Measurements from ENCODE around the gene ANGEL2. TPM values are rescaled to one million over a fixed set of nuclear protein-coding genes. Genes with fewer than 3 reads are reported as not detected.

The ANGEL2 gene
- total RNA-seq, 1 donor from 2014 or later, result 36.8 TPM

- TF ChIP-seq, protein P1, sequence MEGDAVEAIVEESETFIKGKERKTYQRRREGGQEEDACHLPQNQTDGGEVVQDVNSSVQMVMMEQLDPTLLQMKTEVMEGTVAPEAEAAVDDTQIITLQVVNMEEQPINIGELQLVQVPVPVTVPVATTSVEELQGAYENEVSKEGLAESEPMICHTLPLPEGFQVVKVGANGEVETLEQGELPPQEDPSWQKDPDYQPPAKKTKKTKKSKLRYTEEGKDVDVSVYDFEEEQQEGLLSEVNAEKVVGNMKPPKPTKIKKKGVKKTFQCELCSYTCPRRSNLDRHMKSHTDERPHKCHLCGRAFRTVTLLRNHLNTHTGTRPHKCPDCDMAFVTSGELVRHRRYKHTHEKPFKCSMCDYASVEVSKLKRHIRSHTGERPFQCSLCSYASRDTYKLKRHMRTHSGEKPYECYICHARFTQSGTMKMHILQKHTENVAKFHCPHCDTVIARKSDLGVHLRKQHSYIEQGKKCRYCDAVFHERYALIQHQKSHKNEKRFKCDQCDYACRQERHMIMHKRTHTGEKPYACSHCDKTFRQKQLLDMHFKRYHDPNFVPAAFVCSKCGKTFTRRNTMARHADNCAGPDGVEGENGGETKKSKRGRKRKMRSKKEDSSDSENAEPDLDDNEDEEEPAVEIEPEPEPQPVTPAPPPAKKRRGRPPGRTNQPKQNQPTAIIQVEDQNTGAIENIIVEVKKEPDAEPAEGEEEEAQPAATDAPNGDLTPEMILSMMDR (IDR thresholded peaks at IDR 0.05; ENCODE audit: insufficient read depth, low read length, poor library complexity, severe bottlenecking), result no peak
- no peak for DNase-seq (ENCODE audit: low read depth)
Measured at GRCh38 chr1:212951126-212951946, 64.3 kb downstream of the ANGEL2 start.

GRCh38 chr1:212950243-212951125 lies 65.2 kb downstream of the ANGEL2 start, which contains the start of gene VASH2:
Gene VASH2 (plus strand): TSS chr1:212950541. CDS start chr1:212951543, 1,002 bp downstream.
- peak within 1 kb of the TSS; percentile 46 for H3K4me3 ChIP-seq (ENCODE audit: low read depth, low read length)
- DNase-seq (ENCODE audit: low read depth), result peak; percentile 38
- TF ChIP-seq, protein P1 (IDR thresholded peaks at IDR 0.05; ENCODE audit: insufficient read depth, low read length, poor library complexity, severe bottlenecking), result no peak
- H3K27me3 ChIP-seq (ENCODE audit: control insufficient read depth, insufficient read depth, low read length), result peaks cover 12% of the 10 kb centered on the region
- no peaks in the 10 kb centered on the region for H3K36me3 ChIP-seq (ENCODE audit: control insufficient read depth, insufficient read depth, low read length)

More at GRCh38 chr1:212951126-212951946, 64.3 kb downstream of the ANGEL2 start:
- no peaks in the 10 kb centered on the region for H3K36me3 ChIP-seq (ENCODE audit: control insufficient read depth, insufficient read depth, low read length)
- H3K4me3 ChIP-seq (ENCODE audit: low read depth, low read length), result peak overlapping the region; percentile 46
- peaks cover 12% of the 10 kb centered on the region for H3K27me3 ChIP-seq (ENCODE audit: control insufficient read depth, insufficient read depth, low read length)

DNA sequence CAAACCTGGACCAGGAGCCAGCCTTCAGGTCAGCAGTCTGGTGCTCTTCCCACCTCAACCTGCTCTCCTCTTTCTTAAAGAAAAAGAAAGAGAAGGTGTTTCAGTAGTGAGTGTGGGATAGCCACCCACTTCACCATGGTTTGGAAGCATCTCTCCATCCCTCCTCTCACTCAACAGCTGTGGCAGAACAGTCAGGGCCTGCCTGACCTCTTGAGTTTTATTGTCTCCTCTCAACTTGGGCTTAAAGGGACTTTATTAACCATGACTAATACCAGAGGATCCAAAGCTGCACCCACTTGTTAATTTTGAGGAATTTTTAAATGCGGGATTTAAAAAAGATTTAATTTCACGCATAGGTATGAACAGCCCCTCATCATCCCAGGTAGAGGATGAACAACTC lies 65.9 kb downstream of the ANGEL2 start:
- Histone ChIP-seq H3K4me3 (ENCODE audit: low read depth, low read length) (peak overlapping the region; percentile 46), H3K36me3 (ENCODE audit: control insufficient read depth, insufficient read depth, low read length) (no peaks in the 10 kb centered on the region), H3K27me3 (ENCODE audit: control insufficient read depth, insufficient read depth, low read length) (peaks cover 12% of the 10 kb centered on the region)
- no peak for DNase-seq (ENCODE audit: low read depth)
- TF ChIP-seq, protein P1 (IDR thresholded peaks at IDR 0.05; ENCODE audit: insufficient read depth, low read length, poor library complexity, severe bottlenecking), result no peak

- H3K27me3 ChIP-seq (ENCODE audit: control insufficient read depth, insufficient read depth, low read length), result peaks cover 11% of the 10 kb centered on the region
- no peaks in the 10 kb centered on the region for H3K36me3 ChIP-seq (ENCODE audit: control insufficient read depth, insufficient read depth, low read length)
- TF ChIP-seq, protein P1 (IDR thresholded peaks at IDR 0.05; ENCODE audit: insufficient read depth, low read length, poor library complexity, severe bottlenecking), result no peak
- no peak for DNase-seq (ENCODE audit: low read depth)
- no peak overlapping the region for H3K4me3 ChIP-seq (ENCODE audit: low read depth, low read length)
Measured at GRCh38 chr1:212946872-212947271, 68.8 kb downstream of the ANGEL2 start.

DNA sequence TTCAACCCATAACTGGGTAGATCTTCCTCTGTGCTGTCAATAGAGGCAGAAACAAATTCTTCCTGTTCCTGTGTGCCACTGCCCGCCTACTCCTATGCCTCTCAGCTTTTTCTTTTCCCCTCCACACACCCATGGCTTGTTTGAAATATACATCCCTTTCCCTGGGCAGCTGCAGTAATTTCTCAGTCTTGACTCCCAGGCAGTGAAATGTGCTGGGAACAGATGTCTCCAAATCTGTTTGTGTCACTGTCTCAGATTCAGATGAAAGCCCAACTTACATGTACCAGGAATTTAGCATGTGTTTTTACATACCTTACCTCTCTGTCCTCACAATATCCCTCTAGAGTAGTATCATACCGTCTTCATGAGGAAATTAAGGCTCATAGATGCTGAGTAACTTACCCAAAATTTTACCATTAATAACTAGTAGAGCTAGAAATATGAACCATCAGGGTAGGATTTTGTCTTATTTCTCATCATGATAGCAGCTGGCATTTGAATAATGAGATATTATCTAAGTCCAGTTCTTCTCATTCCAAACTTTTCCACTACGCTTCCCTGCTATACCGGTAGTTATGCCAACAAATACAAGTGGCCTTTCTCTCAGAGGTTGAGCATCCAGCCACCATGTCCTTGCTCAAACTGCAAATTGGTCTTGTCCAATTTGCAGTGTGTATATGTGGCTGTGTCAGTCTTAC lies 70.1 kb downstream of the ANGEL2 start:
- Histone ChIP-seq H3K36me3 (ENCODE audit: control insufficient read depth, insufficient read depth, low read length) (no peaks in the 10 kb centered on the region), H3K4me3 (ENCODE audit: low read depth, low read length) (no peak overlapping the region), H3K27me3 (ENCODE audit: control insufficient read depth, insufficient read depth, low read length) (peaks cover 6% of the 10 kb centered on the region)
- no peak for DNase-seq (ENCODE audit: low read depth)
- TF ChIP-seq, protein P1 (IDR thresholded peaks at IDR 0.05; ENCODE audit: insufficient read depth, low read length, poor library complexity, severe bottlenecking), result no peak
